GM12878 (cell line): ENCODE measurements around the gene ATAD2B. TPM values are rescaled to one million over a fixed set of nuclear protein-coding genes. Genes with fewer than 3 reads are reported as not detected.
"Not testable (repeated sequence)": the region's sequence is repeated elsewhere in the genome, so short reads cannot be mapped to it uniquely, and the experiment has no call there.

Experiments
- ATAC-seq: fragments of 200-7000 bp; cut with Tn5 transposase; 3 replicates; pipeline ENCODE4 v1.9.1; 2020; ENCODE audit warnings: mild to moderate bottlenecking, moderate library complexity
- BruUV-seq: library from RNA; stranded (reverse); fragments of 400-500 nt; replicated peaks from 2 replicates; lab custom pipeline; 2021; lab: Mats Ljungman, UMichigan
- CTCF ChIA-PET: fragments of 300-600 bp; sonication (Branson Sonifier 250); formaldehyde crosslinking; extraction: SDS; loops from one replicate; lab custom pipeline; 2021; ENCODE audit warnings: inconsistent platforms; lab: Yijun Ruan, JAX
- POLR2A ChIA-PET: fragments of 350-600 bp; formaldehyde crosslinking; extraction: SDS; loops from one replicate; lab custom pipeline; 2021; ENCODE audit warnings: inconsistent platforms; lab: Charles Lee
- RAD21 ChIA-PET: fragments of 300-600 bp; sonication (Branson Sonifier 250); formaldehyde crosslinking; loops from one replicate; lab custom pipeline; 2023; ENCODE audit warnings: antibody characterized with exemption; ENCODE audit not compliant: unreplicated experiment; lab: Charles Lee
- SMC1A ChIA-PET: fragments of 300-600 bp; sonication (Branson Sonifier 250); formaldehyde crosslinking; loops from one replicate; lab custom pipeline; 2023; ENCODE audit not compliant: unreplicated experiment, uncharacterized antibody; lab: Charles Lee
- DNase-seq: peaks from one replicate; pipeline ENCODE4 v3.0.0-alpha.2; 2011; ENCODE audit warnings: low read depth, low spot score
- FAIRE-seq: peaks from 3 replicates; lab custom pipeline; 2011; peaks lifted over from hg19 to GRCh38; lab: Jason Lieb, UNC
- H2AFZ ChIP-seq: 2 replicates; pipeline ENCODE4 v1.6.0; 2011; ENCODE audit warnings: low read depth, low read length, control low read depth; ENCODE audit not compliant: control insufficient read depth
- H3K27ac ChIP-seq: 2 replicates; pipeline ENCODE4 v1.5.1; 2011; ENCODE audit warnings: control low read depth; ENCODE audit not compliant: control insufficient read depth, insufficient read depth
- H3K27me3 ChIP-seq, 2 experiments: replicated peaks in 1 of 2; 2 replicates each; pipeline versions ENCODE4 v1.6.0 to v1.6.1; 2011; ENCODE audit warnings: low read length in 1 of 2; ENCODE audit not compliant: control insufficient read depth in 2 of 2, insufficient read depth in 2 of 2
- H3K36me3 ChIP-seq, 2 experiments: 2 replicates each; pipeline ENCODE4 v1.5.1; 2011; ENCODE audit warnings: low read length in 1 of 2; ENCODE audit not compliant: control insufficient read depth in 2 of 2, insufficient read depth in 2 of 2
- H3K4me1 ChIP-seq: 2 replicates; pipeline ENCODE4 v1.6.1; 2011; ENCODE audit warnings: mild to moderate bottlenecking, low read length, moderate library complexity, mixed read lengths; ENCODE audit not compliant: control insufficient read depth, insufficient read depth
- H3K4me2 ChIP-seq: 2 replicates; pipeline ENCODE4 v1.6.0; 2011; ENCODE audit warnings: control low read depth; ENCODE audit not compliant: control insufficient read depth, insufficient read depth
- H3K4me3 ChIP-seq: fragments of 200-600 bp; sonication (generic); 2 replicates; pipeline ENCODE4 v1.5.1; 2016
- H3K79me2 ChIP-seq: 2 replicates; pipeline ENCODE4 v1.6.0; 2011; ENCODE audit warnings: low read length; ENCODE audit not compliant: control insufficient read depth, insufficient read depth
- H3K9ac ChIP-seq: 2 replicates; pipeline ENCODE4 v1.8.0; 2011; ENCODE audit warnings: low read length, control low read depth, mixed read lengths; ENCODE audit not compliant: control insufficient read depth, insufficient read depth
- H3K9me3 ChIP-seq: replicated peaks from 3 replicates; pipeline ENCODE4 v1.5.1; 2011; ENCODE audit warnings: mild to moderate bottlenecking, low read length; ENCODE audit not compliant: control insufficient read depth, insufficient read depth
- H4K20me1 ChIP-seq: 2 replicates; pipeline ENCODE4 v1.6.0; 2011; ENCODE audit not compliant: control insufficient read depth, insufficient read depth
- CREM ChIP-seq: IDR thresholded peaks from 2 replicates; pipeline ENCODE4 v1.6.1; 2014; ENCODE audit warnings: antibody characterized with exemption, low read depth
- MXI1 ChIP-seq: fragments of 150-350 bp; IDR thresholded peaks from 2 replicates; pipeline ENCODE4 v1.6.1; 2011; ENCODE audit warnings: low read depth, mild to moderate bottlenecking, inconsistent platforms, low read length, improper control_type of control experiment
- TAF1 ChIP-seq: IDR thresholded peaks from 2 replicates; pipeline ENCODE4 v1.6.1; 2011; ENCODE audit warnings: mild to moderate bottlenecking, low read depth, low read length, borderline replicate concordance
- WGBS: methylation state at CpG from one replicate; pipeline ENCODE4 v1.1.6; 2016; ENCODE audit warnings: low lambda C conversion rate; ENCODE audit not compliant: insufficient replicate concordance, insufficient coverage; ENCODE audit errors: missing lambda C conversion rate; 5-methylcytosine and 5-hydroxymethylcytosine counted together
- in situ Hi-C: fragments of 300-500 bp; cut with MboI; formaldehyde crosslinking; loops from 9 replicates; pipeline ENCODE4 v1.14.3; 2018; ENCODE audit warnings: mixed read lengths
- intact Hi-C: fragments of 100-400 bp; cut with micrococcal nuclease; formaldehyde crosslinking; loops from one replicate; pipeline ENCODE4 v1.14.2; 2022; ENCODE audit not compliant: unreplicated experiment
- polyA plus RNA-seq, 11 experiments: library from polyadenylated mRNA; depleted of rRNA in 4 of 11; unstranded in 6 of 11; stranded (reverse) in 5 of 11; fragments of >200 nt; fragmentation: Nextera tagmentation in 4 of 11; fragmentation: Illumina TruSeq in 1 of 11; extraction: Ambion mirVana in 4 of 11; extraction: Trizol in 1 of 11; gene quantifications; 1 replicate in 1 of 11; 2 replicates in 10 of 11; pipeline versions ENCODE4 v1.2.1 to v1.2.3, GENCODE V29; 2011 to 2016; ENCODE audit warnings: inconsistent platforms in 2 of 11, missing spikeins in 2 of 11, low read depth in 1 of 11
- total RNA-seq, 4 experiments: library from RNA; depleted of rRNA in 3 of 4; stranded (reverse); fragments of >200 nt in 3 of 4; fragmentation: Illumina TruSeq in 1 of 4; extraction: Trizol in 1 of 4; gene quantifications; 2 replicates each; pipeline versions ENCODE4 v1.2.1 to v1.2.3, GENCODE V29; 2013 to 2021

The ATAD2B gene
- total and polyA plus RNA-seq, 10 of the 15 experiments (the other 5 are each of a cell fraction or from before 2014, with no cell fraction given): 3.6 to 29.9 (median 16.8) TPM

GRCh38 chr2:23734416-23734815 is 192.5 kb downstream of the ATAD2B start:
- H3K4me1 ChIP-seq: no peaks in the 10 kb centered on the region
- intact Hi-C loops (no loop called here), in situ Hi-C loops (no loop called here)
- ChIA-PET CTCF (interaction anchor here (1.8 kb wide), 1 partner anchor 14 kb away, joined by 4 read pairs; no protein-coding TSS in a partner anchor), RAD21 (no interaction called here), POLR2A (no interaction called here), SMC1A (no interaction called here)
- no peaks in the 10 kb centered on the region; the same call in 2 of the 3 replicates for H3K9me3 ChIP-seq
- no peaks in the 10 kb centered on the region for H4K20me1 ChIP-seq
- H3K27me3 ChIP-seq: no peaks in the 10 kb centered on the region
- H3K9ac ChIP-seq: no peak overlapping the region
- DNase-seq: no peak
- no peak overlapping the region for H3K4me3 ChIP-seq
- ATAC-seq: no peak
- no peak overlapping the region for H3K4me2 ChIP-seq
- 65% methylated on average over 3 of the region's 3 CpGs for WGBS
- H3K27ac ChIP-seq: no peak overlapping the region
- TF ChIP-seq MXI1 (no peak), TAF1 (no peak), CREM (no peak)
- no TSS peak for BruUV-seq
- no peak overlapping the region for H2AFZ ChIP-seq
- no peak for FAIRE-seq
- H3K36me3 ChIP-seq: no peaks in the 10 kb centered on the region; a peak in 1 of 4 replicates
- H3K79me2 ChIP-seq: no peaks in the 10 kb centered on the region

GRCh38 chr2:23723029-23723428 is 203.9 kb downstream of the ATAD2B start:
- WGBS: 96% methylated on average over 3 of the region's 3 CpGs
- RAD21 ChIA-PET, in situ Hi-C loops, H3K4me1 ChIP-seq, H3K36me3 ChIP-seq, H3K27me3 ChIP-seq, H4K20me1 ChIP-seq, H3K4me2 ChIP-seq, intact Hi-C loops, ATAC-seq, H3K4me3 ChIP-seq, POLR2A ChIA-PET, SMC1A ChIA-PET, BruUV-seq, CTCF ChIA-PET, H3K9ac ChIP-seq, H2AFZ ChIP-seq, H3K79me2 ChIP-seq, DNase-seq, H3K27ac ChIP-seq, FAIRE-seq, H3K9me3 ChIP-seq: not testable (repeated sequence)
